Sigmoid colon (tissue), 7 donors: ENCODE data around the gene LLGL1. TPM values are rescaled to one million over a fixed set of nuclear protein-coding genes. Genes with fewer than 3 reads are reported as not detected.

Experiments used
- DNase-seq: peaks from one replicate; pipeline ENCODE4 v3.0.0-alpha.2; 2019
- H3K27ac ChIP-seq, 4 donors: fragments of 200-600 bp; sonication (generic); one replicate each; pipeline ENCODE4 v1.5.1; 2016 to 2019; ENCODE audit warnings: mild to moderate bottlenecking in 1 of 4
- H3K27me3 ChIP-seq, 3 donors: fragments of 200-600 bp; sonication (generic); one replicate each; pipeline ENCODE4 v1.5.1; 2019; ENCODE audit warnings: mild to moderate bottlenecking in 1 of 3
- H3K36me3 ChIP-seq, 4 donors: fragments of 200-600 bp; sonication (generic); one replicate each; pipeline ENCODE4 v1.5.1; 2016 to 2019
- H3K4me1 ChIP-seq, 4 donors: fragments of 200-600 bp; sonication (generic); one replicate each; pipeline ENCODE4 v1.5.1; 2017 to 2019
- H3K4me3 ChIP-seq, 4 donors: fragments of 200-600 bp; sonication (generic); one replicate each; pipeline ENCODE4 v1.5.1; 2017 to 2019; ENCODE audit warnings: mild to moderate bottlenecking in 2 of 4, moderate library complexity in 1 of 4
- H3K9me3 ChIP-seq, 4 donors: fragments of 200-600 bp in 3 of 4; sonication (generic) in 3 of 4; one replicate each; pipeline versions ENCODE4 v1.5.1 to v1.6.1; 2013 to 2019
- CTCF ChIP-seq, 4 experiments: fragments of 450-650 bp in 3 of 4; fragments of 200-600 bp in 1 of 4; IDR thresholded peaks; one replicate each; pipeline ENCODE4 v1.5.1; 2016 to 2019; ENCODE audit warnings: antibody characterized with exemption in 4 of 4, mild to moderate bottlenecking in 3 of 4, moderate library complexity in 2 of 4
- EP300 ChIP-seq, 4 donors: sonication (generic); formaldehyde crosslinking; IDR thresholded peaks; one replicate each; pipeline ENCODE4 v1.6.1; 2017; ENCODE audit warnings: antibody characterized with exemption in 4 of 4
- POLR2A ChIP-seq, 2 donors: fragments of 450-650 bp; IDR thresholded peaks; one replicate each; pipeline ENCODE4 v1.6.1; 2016; ENCODE audit warnings: antibody characterized with exemption in 2 of 2, mild to moderate bottlenecking in 2 of 2, moderate library complexity in 2 of 2
- POLR2AphosphoS5 ChIP-seq, 4 donors: sonication (generic); formaldehyde crosslinking; IDR thresholded peaks; one replicate each; pipeline ENCODE4 v1.6.1; 2017; ENCODE audit warnings: antibody characterized with exemption in 4 of 4
- WGBS, 2 donors: extraction: QIAGEN DNeasy Blood & Tissue Kit; methylation state at CpG; one replicate each; pipeline ENCODE4 v1.1.7; 2013; 5-methylcytosine and 5-hydroxymethylcytosine counted together
- intact Hi-C: fragments of 100-400 bp; cut with DNase I; formaldehyde crosslinking; loops from one replicate; pipeline ENCODE4 v1.15.1; 2023
- polyA plus RNA-seq, 3 donors: library from polyadenylated mRNA; stranded (reverse); fragments of 200-250 nt; gene quantifications; one replicate each; pipeline ENCODE4 v1.2.3, GENCODE V29; 2013
- total RNA-seq, 4 donors: library from RNA; depleted of rRNA; stranded (reverse); fragments of >200 nt; gene quantifications; one replicate each; pipeline ENCODE4 v1.1.0, GENCODE V29; 2016
- donor health status: healthy with polysubstance abuse.
- donor health status: Bipolar disorder and iron deficiency.
- donor health status: healthy.

Gene LLGL1
- total and polyA plus RNA-seq, 7 donors, result 2.8 to 25.2 (median 16.8) TPM

GRCh38 chr17:18236494-18236893 lies 11.1 kb downstream of the LLGL1 start:
- Histone ChIP-seq H3K4me3 (no peak overlapping the region), H3K4me1 (no peaks in the 10 kb centered on the region), H3K36me3 (peaks cover 0 to 71% (median 25%) of the 10 kb centered on the region in 4 donors), H3K27ac (no peak overlapping the region), H3K27me3 (no peaks in the 10 kb centered on the region), H3K9me3 (no peaks in the 10 kb centered on the region)
- no peak for DNase-seq
- intact Hi-C loops, result no loop called here
- TF ChIP-seq CTCF (IDR thresholded peaks at IDR 0.05) (no peak), POLR2AphosphoS5 (IDR thresholded peaks at IDR 0.05) (no peak), EP300 (IDR thresholded peaks at IDR 0.05) (no peak), POLR2A (IDR thresholded peaks at IDR 0.05) (no peak)
- 93% methylated on average over 18 of the region's 18 CpGs for WGBS, 2 donors

GRCh38 chr17:18237461-18237860 lies 12.0 kb downstream of the LLGL1 start:
- TF ChIP-seq POLR2AphosphoS5 (IDR thresholded peaks at IDR 0.05) (no peak), CTCF (IDR thresholded peaks at IDR 0.05) (no peak), POLR2A (IDR thresholded peaks at IDR 0.05) (no peak), EP300 (IDR thresholded peaks at IDR 0.05) (no peak)
- H3K4me3 ChIP-seq, result no peak overlapping the region
- no peak overlapping the region for H3K27ac ChIP-seq
- H3K4me1 ChIP-seq, result no peaks in the 10 kb centered on the region
- intact Hi-C loops, result no loop called here
- no peak for DNase-seq
- WGBS, 2 donors, result 93% methylated on average over 20 of the region's 20 CpGs
- peaks cover 0 to 77% (median 25%) of the 10 kb centered on the region in 4 donors for H3K36me3 ChIP-seq
- H3K27me3 ChIP-seq, result no peaks in the 10 kb centered on the region
- no peaks in the 10 kb centered on the region for H3K9me3 ChIP-seq

GRCh38 chr17:18238299-18238698 lies 12.9 kb downstream of the LLGL1 start:
- WGBS, 2 donors, result 93 to 94% methylated on average over 18 of the region's 18 CpGs
- H3K4me3 ChIP-seq, result no peak overlapping the region
- no peaks in the 10 kb centered on the region for H3K4me1 ChIP-seq
- TF ChIP-seq POLR2A (IDR thresholded peaks at IDR 0.05), result no peak
- TF ChIP-seq POLR2AphosphoS5 (IDR thresholded peaks at IDR 0.05), result no peak
- no peak for TF ChIP-seq CTCF (IDR thresholded peaks at IDR 0.05)
- no peak for TF ChIP-seq EP300 (IDR thresholded peaks at IDR 0.05)
- H3K36me3 ChIP-seq, result peaks cover 0 to 77% (median 25%) of the 10 kb centered on the region in 4 donors
- H3K27me3 ChIP-seq, result no peaks in the 10 kb centered on the region
- no peak overlapping the region for H3K27ac ChIP-seq
- intact Hi-C loops, result no loop called here
- no peaks in the 10 kb centered on the region for H3K9me3 ChIP-seq
- DNase-seq, result no peak

GRCh38 chr17:18240449-18240848 lies 15.0 kb downstream of the LLGL1 start:
- WGBS, 2 donors, result 94 to 96% methylated on average over 19 of the region's 19 CpGs
- no peaks in the 10 kb centered on the region for H3K4me1 ChIP-seq

More at GRCh38 chr17:18240449-18240848, 15.0 kb downstream of the LLGL1 start:
- intact Hi-C loops, result no loop called here
- Histone ChIP-seq H3K36me3 (peaks cover 0 to 77% (median 22%) of the 10 kb centered on the region in 4 donors), H3K9me3 (no peaks in the 10 kb centered on the region), H3K27ac (no peak overlapping the region), H3K4me3 (no peak overlapping the region), H3K27me3 (no peaks in the 10 kb centered on the region)
- TF ChIP-seq POLR2A (IDR thresholded peaks at IDR 0.05), result no peak
- TF ChIP-seq CTCF (IDR thresholded peaks at IDR 0.05), result no peak
- TF ChIP-seq EP300 (IDR thresholded peaks at IDR 0.05), result no peak
- TF ChIP-seq POLR2AphosphoS5 (IDR thresholded peaks at IDR 0.05), result no peak
- DNase-seq, result no peak
